Activated naive CD4-positive, alpha-beta T cell treated with anti-CD3 and anti-CD28 coated beads, Interleukin-2, amount 10 ng/mL, durations not matched to agents 7 days and 5 days (primary cell): ENCODE results near the gene IL17RE.

Experiments
- CTCF ChIA-PET: fragments of 350-600 bp; sonication (Branson Sonifier 250); formaldehyde crosslinking; loops from one replicate; lab custom pipeline; 2021; ENCODE audit warnings: antibody characterized with exemption; lab: Charles Lee
- DNase-seq: peaks from one replicate; pipeline ENCODE4 v3.0.0-alpha.2; 2020
- H3K27ac Mint-ChIP-seq: one replicate; pipeline ENCODE4 v1.8.0; 2021; ENCODE audit warnings: mild to moderate bottlenecking, moderate library complexity, mixed read lengths
- H3K27me3 Mint-ChIP-seq: one replicate; pipeline ENCODE4 v1.8.0; 2021; ENCODE audit warnings: mild to moderate bottlenecking, mixed read lengths
- H3K36me3 Mint-ChIP-seq: one replicate; pipeline ENCODE4 v1.8.0; 2021; ENCODE audit warnings: mixed read lengths
- H3K4me1 Mint-ChIP-seq: one replicate; pipeline ENCODE4 v1.8.0; 2021; ENCODE audit warnings: mixed read lengths
- H3K4me3 Mint-ChIP-seq: one replicate; pipeline ENCODE4 v1.8.0; 2021; ENCODE audit warnings: mild to moderate bottlenecking, moderate library complexity, mixed read lengths
- H3K9me3 Mint-ChIP-seq: one replicate; pipeline ENCODE4 v1.8.0; 2021; ENCODE audit warnings: mixed read lengths

Gene IL17RE

DNA sequence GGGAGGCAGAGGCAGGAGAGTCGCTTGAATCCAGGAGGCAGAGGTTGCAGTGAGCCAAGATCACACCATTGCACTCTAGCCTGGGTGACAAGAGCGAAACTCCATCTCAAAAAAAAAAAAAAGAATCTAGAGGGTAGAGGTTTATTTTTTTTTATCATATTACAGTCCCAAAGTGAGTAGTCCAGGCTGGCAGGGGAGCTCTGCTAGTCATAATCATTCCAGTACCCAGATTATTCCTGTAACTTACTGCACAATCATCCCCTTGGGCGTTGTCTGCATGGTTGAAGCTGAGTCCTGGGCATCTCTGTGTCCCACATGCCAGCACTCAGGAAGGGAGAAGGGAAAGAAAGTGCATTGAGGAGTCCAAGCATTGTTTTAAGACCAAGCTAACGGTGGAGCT lies 39.5 kb downstream of the IL17RE start:
- no peak for DNase-seq
- Mint-ChIP-seq H3K36me3 (peaks cover 16% of the 10 kb centered on the region), H3K27me3 (no peaks in the 10 kb centered on the region), H3K4me3 (no peak overlapping the region), H3K4me1 (peaks cover 8% of the 10 kb centered on the region), H3K9me3 (no peaks in the 10 kb centered on the region), H3K27ac (peak overlapping the region; percentile 12)
- CTCF ChIA-PET: interaction anchor here (0.9 to 4.2 kb wide), 2 partner anchors 9 to 30 kb away, joined by 3 to 24 read pairs; partner anchors contain the start of gene CRELD1

GRCh38 chr3:9942934-9943690 lies 40.5 kb downstream of the IL17RE start:
- no peak overlapping the region for H3K4me3 Mint-ChIP-seq
- H3K27me3 Mint-ChIP-seq: no peaks in the 10 kb centered on the region
- CTCF ChIA-PET: interaction anchor here (4.2 kb wide), 1 partner anchor 10 kb away, joined by 24 read pairs; the partner anchor contains the start of gene CRELD1

GRCh38 chr3:9944271-9944670 lies 41.6 kb downstream of the IL17RE start:
- Mint-ChIP-seq H3K9me3 (no peaks in the 10 kb centered on the region), H3K4me1 (peaks cover 8% of the 10 kb centered on the region), H3K27ac (no peak overlapping the region), H3K27me3 (no peaks in the 10 kb centered on the region), H3K4me3 (no peak overlapping the region), H3K36me3 (peaks cover 8% of the 10 kb centered on the region)
- CTCF ChIA-PET: interaction anchor here (0.6 to 4.2 kb wide), 2 partner anchors 10 to 12 kb away, joined by 3 to 24 read pairs; partner anchors contain the start of gene CRELD1
- no peak for DNase-seq

More at GRCh38 chr3:9942934-9943690, 40.5 kb downstream of the IL17RE start:
- Mint-ChIP-seq H3K9me3 (no peaks in the 10 kb centered on the region), H3K36me3 (peaks cover 11% of the 10 kb centered on the region), H3K27ac (peak overlapping the region; percentile 33), H3K4me1 (peaks cover 8% of the 10 kb centered on the region)
- no peak for DNase-seq

GRCh38 chr3:9945358-9945757 lies 42.7 kb downstream of the IL17RE start:
- CTCF ChIA-PET: interaction anchor here (1.6 to 5.4 kb wide), 3 partner anchors 10 to 19 kb away, joined by 4 to 62 read pairs (median 12); partner anchors contain the start of gene CRELD1
- Mint-ChIP-seq H3K36me3 (peaks cover 8% of the 10 kb centered on the region), H3K9me3 (no peaks in the 10 kb centered on the region), H3K4me3 (peak overlapping the region; percentile 37), H3K27ac (peak overlapping the region; percentile 64), H3K27me3 (no peaks in the 10 kb centered on the region), H3K4me1 (peaks cover 8% of the 10 kb centered on the region)
- no peak for DNase-seq

DNA sequence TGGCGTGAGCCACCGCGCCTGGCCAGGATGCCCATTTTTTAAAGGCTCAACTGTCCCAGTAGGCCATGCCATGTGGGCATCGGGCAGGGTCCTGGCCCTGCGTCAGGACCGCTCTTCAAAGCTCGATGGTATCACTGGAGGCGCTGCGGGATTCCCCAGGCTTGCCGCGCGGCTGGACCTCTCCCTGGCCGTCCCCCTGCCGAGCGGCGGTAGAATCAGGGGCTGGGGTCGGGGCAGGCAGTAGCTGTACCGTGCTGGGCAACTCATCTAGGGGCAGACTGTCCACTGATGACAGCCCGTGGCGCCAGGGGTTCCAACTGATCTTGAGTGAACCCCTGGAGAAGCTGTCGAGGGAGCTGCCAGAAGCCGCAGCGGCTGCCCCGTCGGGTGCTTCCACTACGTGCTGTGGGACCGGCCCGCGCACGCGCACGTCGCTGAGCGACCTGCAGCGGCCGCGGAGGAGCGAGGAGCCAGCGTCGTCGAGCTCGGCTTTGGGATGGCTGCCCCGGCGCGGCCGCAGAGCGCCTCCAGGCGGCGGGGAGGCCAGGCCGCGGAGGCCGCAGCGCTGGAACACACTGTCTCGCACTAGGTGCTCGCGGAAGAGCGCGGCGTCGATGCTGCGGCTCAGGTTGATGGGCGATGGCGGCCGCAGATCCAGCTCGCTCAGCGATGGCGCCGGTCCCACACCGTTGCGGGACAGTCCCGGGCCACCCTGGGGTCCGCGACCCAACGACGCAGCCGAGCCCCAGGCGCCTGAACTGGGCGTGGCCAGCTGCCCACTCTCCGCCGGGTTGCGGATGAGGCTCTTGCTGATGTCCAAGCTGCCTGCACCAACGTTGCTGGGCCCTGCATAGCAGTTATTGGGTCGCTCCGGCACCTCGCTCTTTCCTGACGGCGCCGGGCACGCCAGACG lies 43.7 kb downstream of the IL17RE start:
- CTCF ChIA-PET: interaction anchor here (0.6 to 5.4 kb wide), 15 partner anchors 9 to 551 kb away, joined by 3 to 62 read pairs (median 4); partner anchors contain the start of genes CRELD1, EMC3 and RPUSD3
- Mint-ChIP-seq H3K4me1 (peaks cover 17% of the 10 kb centered on the region), H3K9me3 (no peaks in the 10 kb centered on the region), H3K36me3 (peaks cover 4% of the 10 kb centered on the region), H3K27me3 (no peaks in the 10 kb centered on the region), H3K27ac (peak overlapping the region; percentile 19), H3K4me3 (peak overlapping the region; percentile 74)
- DNase-seq: peak; percentile 85

DNA sequence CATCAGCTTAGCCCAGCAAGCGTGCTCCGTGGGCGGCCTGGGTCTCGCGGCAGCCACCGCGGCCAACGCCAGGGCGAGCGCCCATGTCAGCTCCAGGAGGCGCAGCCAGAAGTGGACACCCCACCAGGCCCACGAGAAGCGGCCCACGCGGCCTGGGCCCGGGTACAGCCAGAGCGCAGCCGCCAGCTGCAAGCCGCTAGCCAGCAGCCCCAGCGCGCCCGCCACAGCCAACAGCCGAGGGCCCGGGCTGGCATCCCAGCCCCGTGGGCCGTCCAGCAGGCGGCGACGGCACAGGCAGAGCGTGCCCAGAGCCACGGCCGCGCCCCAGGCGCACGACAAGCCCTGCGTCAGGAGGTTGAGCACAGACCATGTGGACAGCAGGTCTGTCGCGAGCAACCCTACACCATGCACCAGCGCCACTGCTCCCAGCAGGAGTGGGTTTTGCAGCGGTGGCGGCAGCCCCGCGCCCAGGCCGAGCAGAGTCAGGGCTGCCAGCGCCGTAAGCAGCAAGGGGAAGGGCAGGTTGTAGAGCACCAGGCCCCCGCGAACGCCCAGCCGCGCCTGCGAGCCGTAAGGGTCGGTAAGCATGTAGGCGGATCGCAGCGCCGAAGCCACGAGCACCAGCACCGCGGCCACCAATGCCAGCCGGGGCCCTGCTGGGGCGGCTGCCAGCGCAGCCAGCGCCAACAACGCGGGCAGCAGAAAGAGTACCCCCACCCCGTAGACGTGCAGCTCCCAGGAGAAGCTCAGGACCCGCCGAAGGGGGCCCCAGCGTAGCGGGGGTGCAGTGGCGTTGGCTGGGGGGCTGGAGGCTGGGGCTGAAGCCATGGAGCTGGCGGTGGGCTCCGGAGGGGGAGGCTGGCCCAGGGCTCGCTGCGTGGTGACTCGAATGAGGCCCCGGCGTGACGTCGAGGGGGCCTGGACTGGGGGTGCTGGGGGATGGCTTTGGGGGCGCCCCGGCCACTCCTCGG lies 44.7 kb downstream of the IL17RE start:
- no peaks in the 10 kb centered on the region for H3K9me3 Mint-ChIP-seq
- peaks cover 4% of the 10 kb centered on the region for H3K36me3 Mint-ChIP-seq
- no peaks in the 10 kb centered on the region for H3K27me3 Mint-ChIP-seq
- DNase-seq: no peak
- H3K27ac Mint-ChIP-seq: no peak overlapping the region
- CTCF ChIA-PET: interaction anchor here (0.7 to 5.4 kb wide), 10 partner anchors 8 to 121 kb away, joined by 3 to 62 read pairs (median 4); partner anchors contain the start of genes CRELD1, EMC3 and RPUSD3
- peaks cover 23% of the 10 kb centered on the region for H3K4me1 Mint-ChIP-seq
- no peak overlapping the region for H3K4me3 Mint-ChIP-seq

DNA sequence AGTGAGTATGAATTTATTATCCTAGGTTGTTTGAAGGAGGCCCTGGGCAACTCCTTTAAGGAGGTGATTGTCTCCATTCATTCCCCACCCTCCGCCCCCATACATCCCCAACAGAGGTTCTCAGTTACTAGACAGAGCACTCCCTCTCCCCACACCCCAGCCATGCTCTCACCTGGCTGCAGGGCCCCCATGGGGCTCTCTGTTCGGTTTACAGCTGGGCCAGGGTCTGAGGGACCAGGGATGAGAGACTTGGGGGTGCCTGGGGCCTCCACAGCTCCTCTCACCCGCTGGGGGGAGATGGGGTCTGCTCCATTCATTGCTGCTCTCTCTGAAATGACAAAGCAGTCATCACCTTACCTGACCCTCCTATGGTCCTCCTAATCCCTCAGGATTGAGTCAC lies 45.9 kb downstream of the IL17RE start:
- no peak overlapping the region for H3K4me3 Mint-ChIP-seq
- no peaks in the 10 kb centered on the region for H3K27me3 Mint-ChIP-seq
- peaks cover 32% of the 10 kb centered on the region for H3K4me1 Mint-ChIP-seq
- no peak for DNase-seq
- no peaks in the 10 kb centered on the region for H3K36me3 Mint-ChIP-seq
- H3K9me3 Mint-ChIP-seq: no peaks in the 10 kb centered on the region
- CTCF ChIA-PET: interaction anchor here (5.4 kb wide), 1 partner anchor 17 kb away, joined by 62 read pairs; the partner anchor contains the start of gene CRELD1
- H3K27ac Mint-ChIP-seq: no peak overlapping the region

- Mint-ChIP-seq H3K9me3 (no peaks in the 10 kb centered on the region), H3K27ac (no peak overlapping the region), H3K4me1 (peaks cover 32% of the 10 kb centered on the region), H3K27me3 (no peaks in the 10 kb centered on the region), H3K36me3 (no peaks in the 10 kb centered on the region), H3K4me3 (no peak overlapping the region)
- CTCF ChIA-PET: interaction anchor here (5.4 kb wide), 1 partner anchor 18 kb away, joined by 62 read pairs; the partner anchor contains the start of gene CRELD1
- DNase-seq: no peak
Measured at GRCh38 chr3:9949115-9949514, 46.5 kb downstream of the IL17RE start.

DNA sequence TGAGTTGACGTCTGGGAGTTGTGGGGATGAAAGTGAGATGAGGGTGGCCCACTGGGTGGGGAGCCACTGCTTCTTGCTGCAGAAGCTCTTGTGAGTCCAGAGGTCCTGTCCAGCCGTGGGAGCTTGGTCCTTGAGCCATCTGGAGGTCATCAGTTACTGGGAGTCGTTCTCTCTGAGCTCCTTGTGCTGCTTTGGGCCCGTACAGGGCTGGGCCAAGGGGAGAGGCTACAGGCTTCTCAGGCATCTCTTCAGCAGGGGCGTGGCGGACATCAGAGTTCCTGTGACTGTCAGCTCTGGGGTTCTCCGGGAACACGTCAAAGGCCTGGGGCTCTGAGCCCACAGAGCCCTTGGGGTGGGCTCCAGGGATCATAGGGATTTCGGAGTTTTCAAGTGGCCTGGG lies 47.0 kb downstream of the IL17RE start:
- no peaks in the 10 kb centered on the region for H3K27me3 Mint-ChIP-seq
- CTCF ChIA-PET: interaction anchor here (5.4 kb wide), 1 partner anchor 18 kb away, joined by 62 read pairs; the partner anchor contains the start of gene CRELD1

GRCh38 chr3:9951126-9951525 lies 48.5 kb downstream of the IL17RE start:
- H3K27me3 Mint-ChIP-seq: no peaks in the 10 kb centered on the region
- no peak overlapping the region for H3K27ac Mint-ChIP-seq
- H3K4me3 Mint-ChIP-seq: peak overlapping the region; percentile 86
- no peaks in the 10 kb centered on the region for H3K9me3 Mint-ChIP-seq
- peaks cover 26% of the 10 kb centered on the region for H3K4me1 Mint-ChIP-seq
- CTCF ChIA-PET: interaction anchor here (1.0 to 1.3 kb wide), 3 partner anchors 18 to 124 kb away, joined by 3 to 5 read pairs (median 4); partner anchors contain the start of gene CRELD1
- DNase-seq: no peak
- H3K36me3 Mint-ChIP-seq: no peaks in the 10 kb centered on the region

More for the DNA sequence above, 47.0 kb downstream of the IL17RE start:
- Mint-ChIP-seq H3K36me3 (no peaks in the 10 kb centered on the region), H3K4me1 (peaks cover 32% of the 10 kb centered on the region), H3K9me3 (no peaks in the 10 kb centered on the region), H3K4me3 (no peak overlapping the region), H3K27ac (no peak overlapping the region)
- DNase-seq: no peak

DNA sequence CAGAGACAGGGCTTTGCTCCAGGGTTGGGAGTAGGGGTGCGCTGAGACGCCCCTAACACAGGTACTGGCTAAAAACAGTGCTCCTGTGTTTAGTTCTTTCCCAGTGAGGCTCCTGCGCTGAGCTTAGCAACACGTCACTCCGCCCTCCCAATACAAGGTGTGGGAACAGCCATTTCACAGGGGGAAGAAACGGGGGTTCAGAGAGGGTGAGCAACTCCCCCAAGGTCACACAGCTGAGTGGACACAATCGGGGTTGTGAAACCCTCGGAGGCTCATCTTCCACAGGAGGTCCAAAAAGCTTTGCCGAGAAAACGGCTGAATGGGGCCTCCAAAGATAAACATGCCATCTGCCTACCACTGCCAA lies 48.9 kb downstream of the IL17RE start:
- no peaks in the 10 kb centered on the region for H3K27me3 Mint-ChIP-seq
- no peak overlapping the region for H3K27ac Mint-ChIP-seq
- H3K4me1 Mint-ChIP-seq: peaks cover 23% of the 10 kb centered on the region
- H3K36me3 Mint-ChIP-seq: no peaks in the 10 kb centered on the region
- CTCF ChIA-PET: interaction anchor here (1.0 to 1.5 kb wide), 4 partner anchors 18 to 125 kb away, joined by 3 to 5 read pairs (median 4); partner anchors contain the start of gene CRELD1
- H3K4me3 Mint-ChIP-seq: peak overlapping the region; percentile 86
- H3K9me3 Mint-ChIP-seq: no peaks in the 10 kb centered on the region
- DNase-seq: no peak

GRCh38 chr3:9951962-9952805 lies 49.5 kb downstream of the IL17RE start, which contains the start of gene PRRT3:
Gene PRRT3 (minus strand): TSS chr3:9952408. CDS start chr3:9950115, 2,293 bp downstream.
- Mint-ChIP-seq H3K4me3 (peak within 1 kb of the TSS; percentile 86), H3K9me3 (no peaks in the 10 kb centered on the region), H3K36me3 (no peaks in the 10 kb centered on the region), H3K27me3 (no peaks in the 10 kb centered on the region), H3K27ac (no peak within 1 kb of the TSS), H3K4me1 (peaks cover 23% of the 10 kb centered on the region)
- peak; percentile 75 for DNase-seq
- CTCF ChIA-PET: interaction anchor here (0.8 to 1.5 kb wide), 6 partner anchors 19 to 125 kb away, joined by 3 to 5 read pairs (median 4); partner anchors contain the start of gene CRELD1
